ENCODE data around the gene LY6G6F. TPM values are rescaled to one million over a fixed set of nuclear protein-coding genes. Genes with fewer than 3 reads are reported as not detected.

LY6G6F gene
- total RNA-seq, 2 experiments from 2014 or later, result not detected

GRCh38 chr6:31750411-31751022 is 43.9 kb downstream of the LY6G6F start:
- no peaks in the 10 kb centered on the region for H3K9me3 Mint-ChIP-seq
- peaks cover 24% of the 10 kb centered on the region for H3K36me3 Mint-ChIP-seq
- no peak for DNase-seq
- no peaks in the 10 kb centered on the region for H3K27me3 Mint-ChIP-seq
- H3K4me1 Mint-ChIP-seq, result no peaks in the 10 kb centered on the region
- no peak overlapping the region for H3K4me3 Mint-ChIP-seq
- no peak overlapping the region for H3K27ac Mint-ChIP-seq

GRCh38 chr6:31752739-31753319 is 46.2 kb downstream of the LY6G6F start:
- no peak for DNase-seq
- no peak overlapping the region for H3K4me3 Mint-ChIP-seq
- H3K36me3 Mint-ChIP-seq, result peaks cover 13% of the 10 kb centered on the region
- no peaks in the 10 kb centered on the region for H3K9me3 Mint-ChIP-seq
- no peak overlapping the region for H3K27ac Mint-ChIP-seq
- H3K27me3 Mint-ChIP-seq, result no peaks in the 10 kb centered on the region
- H3K4me1 Mint-ChIP-seq, result no peaks in the 10 kb centered on the region

GRCh38 chr6:31758281-31758680 is 51.6 kb downstream of the LY6G6F start:
- no peaks in the 10 kb centered on the region for H3K27me3 Mint-ChIP-seq
- peaks cover 35% of the 10 kb centered on the region for H3K36me3 Mint-ChIP-seq
- no peak overlapping the region for H3K27ac Mint-ChIP-seq
- no peak for DNase-seq
- H3K9me3 Mint-ChIP-seq, result no peaks in the 10 kb centered on the region
- no peaks in the 10 kb centered on the region for H3K4me1 Mint-ChIP-seq
- H3K4me3 Mint-ChIP-seq, result no peak overlapping the region

Other genes starting within 250 kb of the LY6G6F start
- gene MICB, start 208.7 kb upstream of the LY6G6F start, total RNA-seq, result 10 to 100 TPM; 17.7 to 18.5 TPM
- not detected for gene MCCD1, start 177.9 kb upstream of the LY6G6F start, total RNA-seq
- gene DDX39B, start 164.9 kb upstream of the LY6G6F start, total RNA-seq, result 100 to 1,000 TPM; 570 to 580 TPM
- gene ATP6V1G2, start 160.3 kb upstream of the LY6G6F start, total RNA-seq, result 1 to 10 TPM; 1.0 to 1.5 TPM
- gene NFKBIL1, start 159.3 kb upstream of the LY6G6F start, total RNA-seq, result 10 to 100 TPM; 10.6 TPM
- 100 to 1,000 TPM; 328 to 335 TPM for gene LTA, start 134.6 kb upstream of the LY6G6F start, total RNA-seq
- gene TNF, start 131.3 kb upstream of the LY6G6F start, total RNA-seq, result 100 to 1,000 TPM; 114 to 115 TPM
- 100 to 1,000 TPM; 273 TPM for gene LTB, start 124.4 kb upstream of the LY6G6F start, total RNA-seq
- 10 to 100 TPM; 29.1 TPM for gene LST1, start 120.6 kb upstream of the LY6G6F start, total RNA-seq
- 10 to 100 TPM; 28.7 to 31.2 TPM for gene NCR3, start 113.9 kb upstream of the LY6G6F start, total RNA-seq
- gene AIF1, start 91.6 kb upstream of the LY6G6F start, total RNA-seq, result 100 to 1,000 TPM; 150 to 157 TPM
- 100 to 1,000 TPM; 244 to 252 TPM for gene PRRC2A, start 86.2 kb upstream of the LY6G6F start, total RNA-seq
- gene BAG6, start 54.2 kb upstream of the LY6G6F start, total RNA-seq, result 100 to 1,000 TPM; 244 to 246 TPM
- 1 to 10 TPM; 5.1 to 5.7 TPM for gene APOM, start 51.0 kb upstream of the LY6G6F start, total RNA-seq
- 10 to 100 TPM; 10.8 to 11.1 TPM for gene C6orf47, start 46.1 kb upstream of the LY6G6F start, total RNA-seq
- 10 to 100 TPM; 33.3 to 37.0 TPM for gene GPANK1, start 41.9 kb upstream of the LY6G6F start, total RNA-seq
- 100 to 1,000 TPM; 297 to 307 TPM for gene CSNK2B, start 40.8 kb upstream of the LY6G6F start, total RNA-seq
- 10 to 100 TPM; 17.6 to 21.4 TPM for gene LY6G5B, start 36.9 kb upstream of the LY6G6F start, total RNA-seq
- 1 to 10 TPM; 2.3 to 2.4 TPM for gene LY6G5C, start 25.8 kb upstream of the LY6G6F start, total RNA-seq
- gene ABHD16A, start 3.5 kb upstream of the LY6G6F start, total RNA-seq, result 10 to 100 TPM; 33.3 to 35.8 TPM
- not detected for gene LY6G6D, start 8.5 kb downstream of the LY6G6F start, total RNA-seq
- gene LY6G6C, start 14.9 kb downstream of the LY6G6F start, total RNA-seq, result not detected
- gene MPIG6B, start 16.5 kb downstream of the LY6G6F start, total RNA-seq, result under 1 TPM; 0.16 to 0.56 TPM
- gene DDAH2, start 22.4 kb downstream of the LY6G6F start, total RNA-seq, result 1 to 10 TPM; 3.5 to 3.8 TPM
- gene CLIC1, start 29.7 kb downstream of the LY6G6F start, total RNA-seq, result 100 to 1,000 TPM; 328 to 329 TPM
- gene MSH5, start 33.1 kb downstream of the LY6G6F start, total RNA-seq, result 10 to 100 TPM; 48.1 to 53.4 TPM
- 1 to 10 TPM; 7.6 to 9.5 TPM for gene SAPCD1, start 55.8 kb downstream of the LY6G6F start, total RNA-seq
- 1 to 10 TPM; 1.6 to 1.7 TPM for gene VWA7, start 70.5 kb downstream of the LY6G6F start, total RNA-seq
- gene VARS1, start 88.9 kb downstream of the LY6G6F start, total RNA-seq, result 100 to 1,000 TPM; 176 to 181 TPM
- gene LSM2, start 100.1 kb downstream of the LY6G6F start, total RNA-seq, result 100 to 1,000 TPM; 145 TPM
- gene HSPA1L, start 108.4 kb downstream of the LY6G6F start, total RNA-seq, result 1 to 10 TPM; 1.2 to 1.5 TPM
- 10 to 100 TPM; 24.3 to 24.8 TPM for gene HSPA1A, start 108.7 kb downstream of the LY6G6F start, total RNA-seq
- gene HSPA1B, start 120.9 kb downstream of the LY6G6F start, total RNA-seq, result 10 to 100 TPM; 21.6 to 24.3 TPM
- gene NEU1, start 156.0 kb downstream of the LY6G6F start, total RNA-seq, result 10 to 100 TPM; 12.4 to 12.9 TPM
- gene SLC44A4, start 172.1 kb downstream of the LY6G6F start, total RNA-seq, result under 1 TPM in 1 of 2 experiments, not detected in 1; 0.30 TPM
- 10 to 100 TPM; 63.4 to 64.0 TPM for gene EHMT2, start 190.8 kb downstream of the LY6G6F start, total RNA-seq
- 1 to 10 TPM; 3.1 to 3.2 TPM for gene ZBTB12, start 195.2 kb downstream of the LY6G6F start, total RNA-seq
- gene C2, start 220.9 kb downstream of the LY6G6F start, total RNA-seq, result 1 to 10 TPM in 1 of 2 experiments, under 1 TPM in 1; 0.42 to 1.6 TPM
- gene CFB, start 239.2 kb downstream of the LY6G6F start, total RNA-seq, result under 1 TPM; 0.52 to 0.82 TPM